ENCODE measurements around the gene DDX39A. TPM values are rescaled to one million over a fixed set of nuclear protein-coding genes. Genes with fewer than 3 reads are reported as not detected.
A peak's percentile ranks its signal among the peaks of the same experiment; 100 is the strongest.

The DDX39A gene
- total and polyA plus RNA-seq, 2 of the 13 experiments (the other 11 are each of a cell fraction or from before 2014, with no cell fraction given), result 34.6 to 90.4 TPM

- Histone ChIP-seq H3K4me3 (replicated peaks in 1 of 3; ENCODE audit: insufficient read depth in 1 of 3, low read depth in 2 of 3, low read length in 3 of 3) (peak overlapping the region in 2 of 3 experiments; percentile 16 to 33; a peak in 2 of 6 replicates), H2AFZ (ENCODE audit: low read length) (no peak overlapping the region), H3K4me2 (ENCODE audit: low read depth, low read length) (peak overlapping the region; percentile 68), H3K36me3 (replicated peaks in 1 of 2; ENCODE audit: control insufficient read depth in 1 of 2, insufficient read depth in 2 of 2, low read length in 2 of 2) (no peaks in the 10 kb centered on the region), H4K20me1 (ENCODE audit: insufficient read depth, low read length) (no peaks in the 10 kb centered on the region), H3K79me2 (ENCODE audit: insufficient read depth, low read length) (no peaks in the 10 kb centered on the region), H3K9ac (ENCODE audit: insufficient read depth, low read depth, low read length) (no peak overlapping the region), H3K4me1 (ENCODE audit: insufficient read depth, low read length) (peaks cover 10% of the 10 kb centered on the region), H3K27ac (ENCODE audit: extremely low read length, insufficient read depth, low read length) (no peak overlapping the region), H3K9me3 (ENCODE audit: low read length) (no peaks in the 10 kb centered on the region), H3K27me3 (ENCODE audit: control insufficient read depth in 1 of 2, insufficient read depth in 2 of 2, low read length in 2 of 2) (peaks cover 2 to 5% of the 10 kb centered on the region in 2 experiments; a peak in 3 of 5 replicates)
- DNase-seq (ENCODE audit: low spot score) (no peak), FAIRE-seq (peak; percentile 8), ATAC-seq (peak; percentile 19; the same call in 1 of the 3 replicates)
- TF ChIP-seq NFRKB (IDR thresholded peaks at IDR 0.05) (no peak), CEBPG (CRISPR knock-in tag; IDR thresholded peaks at IDR 0.05) (no peak), ZBTB7B (CRISPR knock-in tag; IDR thresholded peaks at IDR 0.05) (no peak), ZNF414 (CRISPR knock-in tag; IDR thresholded peaks at IDR 0.05) (no peak), CBFB (CRISPR knock-in tag; IDR thresholded peaks at IDR 0.05) (no peak), PRMT3 (CRISPR knock-in tag; IDR thresholded peaks at IDR 0.05; ENCODE audit: borderline replicate concordance, low read depth) (no peak), SP140L (CRISPR knock-in tag; IDR thresholded peaks at IDR 0.05; ENCODE audit: borderline replicate concordance) (no peak), ZNF3 (CRISPR knock-in tag; IDR thresholded peaks at IDR 0.05) (no peak), ZNF451 (CRISPR knock-in tag; IDR thresholded peaks at IDR 0.05) (no peak), ZNF275 (CRISPR knock-in tag; IDR thresholded peaks at IDR 0.05; ENCODE audit: borderline replicate concordance) (no peak), ZNF160 (CRISPR knock-in tag; IDR thresholded peaks at IDR 0.05) (no peak), ZNF577 (CRISPR knock-in tag; IDR thresholded peaks at IDR 0.05; ENCODE audit: borderline replicate concordance, low read depth) (no peak), ZNF792 (CRISPR knock-in tag; IDR thresholded peaks at IDR 0.05) (no peak)
- ChIA-PET CTCF (ENCODE audit: low intra/inter-chr PET ratio, low total read pairs) (no interaction called here), POLR2A (no interaction called here)
- 12% methylated on average over 13 of the region's 13 CpGs for WGBS (ENCODE audit: low lambda C conversion rate)
- in situ Hi-C loops (cut with HindIII; ENCODE audit: extremely low pct_ligation_motif_present, low pct_unique_long_range_greater_than_20kb) (no loop called here), intact Hi-C loops (cut with micrococcal nuclease; ENCODE audit: unreplicated experiment) (no loop called here)
- no TSS peak for BruUV-seq (replicated peaks)
Measured at GRCh38 chr19:14377883-14378328, 41.2 kb downstream of the DDX39A start.
